H1 (cell line): ENCODE measurements around the gene RBL1. TPM values are rescaled to one million over a fixed set of nuclear protein-coding genes. Genes with fewer than 3 reads are reported as not detected.

ENCODE experiments used
- CTCF ChIA-PET: fragments of 300-600 bp; sonication (Branson Sonifier 250); formaldehyde crosslinking; loops from one replicate; lab custom pipeline; 2021; ENCODE audit not compliant: partially characterized antibody; lab: Charles Lee
- POLR2A ChIA-PET: fragments of 300-600 bp; sonication (Branson Sonifier 250); formaldehyde crosslinking; loops from one replicate; lab custom pipeline; 2021; ENCODE audit warnings: inconsistent platforms; ENCODE audit not compliant: partially characterized antibody; lab: Charles Lee
- DNase-seq, 2 experiments: peaks; one replicate each; pipeline versions ENCODE4 v3.0.0 to v3.0.0-alpha.2; 2010 to 2022; ENCODE audit warnings: low spot score in 2 of 2, low read depth in 1 of 2, mixed read lengths in 1 of 2
- FAIRE-seq: peaks from 2 replicates; lab custom pipeline; 2011; peaks lifted over from hg19 to GRCh38; lab: Jason Lieb, UNC
- H2AFZ ChIP-seq: 2 replicates; pipeline ENCODE4 v1.8.1; 2012; ENCODE audit warnings: low read length, inconsistent platforms
- H2AK5ac ChIP-seq: 2 replicates; pipeline ENCODE4 v1.6.1; 2013; ENCODE audit warnings: low read depth, low read length
- H2BK120ac ChIP-seq: replicated peaks from 2 replicates; pipeline ENCODE3; 2013; ENCODE audit warnings: low read depth, low read length, inconsistent platforms
- H2BK12ac ChIP-seq: 2 replicates; pipeline ENCODE4 v1.6.1; 2013; ENCODE audit warnings: low read depth, low read length
- H2BK15ac ChIP-seq: 2 replicates; pipeline ENCODE4 v1.6.1; 2013; ENCODE audit warnings: low read length
- H2BK20ac ChIP-seq: 2 replicates; pipeline ENCODE4 v1.6.1; 2013; ENCODE audit warnings: low read length
- H2BK5ac ChIP-seq: 2 replicates; pipeline ENCODE4 v1.6.1; 2013; ENCODE audit warnings: low read depth, low read length
- H3K14ac ChIP-seq: 2 replicates; pipeline ENCODE4 v1.6.1; 2013; ENCODE audit warnings: inconsistent platforms; ENCODE audit not compliant: insufficient read length
- H3K18ac ChIP-seq: 2 replicates; pipeline ENCODE4 v1.6.1; 2013; ENCODE audit warnings: low read length; ENCODE audit errors: extremely low read depth
- H3K23ac ChIP-seq: 2 replicates; pipeline ENCODE4 v1.6.1; 2013; ENCODE audit warnings: inconsistent platforms; ENCODE audit not compliant: insufficient read length
- H3K23me2 ChIP-seq: 2 replicates; pipeline ENCODE4 v1.6.1; 2013; ENCODE audit warnings: low read depth, low read length
- H3K27ac ChIP-seq: 2 replicates; pipeline ENCODE4 v1.6.1; 2011; ENCODE audit warnings: low read depth, low read length, inconsistent platforms
- H3K27me3 ChIP-seq, 4 experiments: replicated peaks in 1 of 4; 1 replicate in 1 of 4; 2 replicates in 3 of 4; pipeline versions ENCODE4 v1.6.1 to v1.8.1; 2011 to 2013; ENCODE audit warnings: low read length in 3 of 4, mild to moderate bottlenecking in 3 of 4, inconsistent platforms in 2 of 4, mixed read lengths in 2 of 4, moderate library complexity in 1 of 4; ENCODE audit not compliant: control insufficient read depth in 3 of 4, insufficient read depth in 3 of 4; ENCODE audit errors: extremely low read depth in 1 of 4
- H3K36me3 ChIP-seq, 4 experiments: 2 replicates each; pipeline versions ENCODE4 v1.6.1 to v1.8.1; 2011 to 2013; ENCODE audit warnings: mild to moderate bottlenecking in 4 of 4, low read length in 3 of 4, moderate library complexity in 2 of 4, control low read depth in 1 of 4, inconsistent platforms in 1 of 4; ENCODE audit not compliant: insufficient read depth in 4 of 4, control insufficient read depth in 2 of 4
- H3K4ac ChIP-seq: replicated peaks from 2 replicates; pipeline ENCODE3; 2013; ENCODE audit warnings: low read length, low read depth, mixed read lengths, inconsistent platforms; ENCODE audit not compliant: insufficient read length
- H3K4me1 ChIP-seq, 4 experiments: replicated peaks in 1 of 4; 1 replicate in 1 of 4; 2 replicates in 3 of 4; pipeline versions ENCODE4 v1.6.1 to v1.8.1; 2011 to 2013; ENCODE audit warnings: low read length in 3 of 4, inconsistent platforms in 2 of 4, mixed read lengths in 1 of 4; ENCODE audit not compliant: insufficient read depth in 4 of 4, control insufficient read depth in 3 of 4
- H3K4me2 ChIP-seq, 2 experiments: 2 replicates each; pipeline versions ENCODE4 v1.6.1 to v1.8.1; 2011 to 2013; ENCODE audit warnings: low read depth in 2 of 2, low read length in 2 of 2, control low read depth in 1 of 2, inconsistent platforms in 1 of 2, mild to moderate bottlenecking in 1 of 2; ENCODE audit not compliant: insufficient read depth in 1 of 2
- H3K4me3 ChIP-seq, 4 experiments: fragments of 200-600, 300-600 bp in 1 of 4; sonication (generic), shearing (Covaris generic), sonication (Bioruptor Twin) in 1 of 4; 2 replicates each; pipeline versions ENCODE4 v1.5.1 to v1.8.1; 2011 to 2016; ENCODE audit warnings: low read length in 4 of 4, low read depth in 3 of 4, control low read depth in 2 of 4, inconsistent platforms in 2 of 4, mild to moderate bottlenecking in 2 of 4, mixed read lengths in 1 of 4, moderate library complexity in 1 of 4; ENCODE audit not compliant: insufficient read depth in 2 of 4; ENCODE audit errors: extremely low read depth in 1 of 4
- H3K56ac ChIP-seq: replicated peaks from 2 replicates; pipeline ENCODE3; 2013; ENCODE audit warnings: low read depth, mild to moderate bottlenecking, mixed read lengths, low read length, inconsistent platforms; ENCODE audit not compliant: insufficient read length
- H3K79me1 ChIP-seq: 2 replicates; pipeline ENCODE4 v1.6.1; 2013; ENCODE audit warnings: low read depth, low read length, control low read depth
- H3K79me2 ChIP-seq, 2 experiments: 2 replicates each; pipeline versions ENCODE4 v1.6.1 to v1.8.1; 2012 to 2013; ENCODE audit warnings: low read length in 2 of 2, mild to moderate bottlenecking in 2 of 2, inconsistent platforms in 1 of 2; ENCODE audit not compliant: insufficient read depth in 2 of 2, control insufficient read depth in 1 of 2
- H3K9ac ChIP-seq, 4 experiments: replicated peaks in 1 of 4; 1 replicate in 1 of 4; 2 replicates in 3 of 4; pipeline versions ENCODE4 v1.6.1 to v1.8.1; 2011 to 2013; ENCODE audit warnings: low read depth in 3 of 4, low read length in 3 of 4, control low read depth in 2 of 4, mild to moderate bottlenecking in 2 of 4, moderate library complexity in 2 of 4, inconsistent platforms in 1 of 4; ENCODE audit errors: extremely low read depth in 1 of 4
- H3K9me3 ChIP-seq, 2 experiments: 2 replicates each; pipeline versions ENCODE4 v1.6.1 to v1.8.1; 2012 to 2013; ENCODE audit warnings: mild to moderate bottlenecking in 2 of 2, moderate library complexity in 2 of 2, control low read depth in 1 of 2, inconsistent platforms in 1 of 2, low read depth in 1 of 2, low read length in 1 of 2, mixed read lengths in 1 of 2; ENCODE audit not compliant: insufficient read depth in 2 of 2
- H4K20me1 ChIP-seq, 2 experiments: replicated peaks in 1 of 2; 2 replicates each; pipeline versions ENCODE3 to v1.8.1; 2011 to 2013; ENCODE audit warnings: inconsistent platforms in 2 of 2, low read length in 2 of 2, mild to moderate bottlenecking in 1 of 2; ENCODE audit not compliant: insufficient read depth in 2 of 2, control insufficient read depth in 1 of 2
- H4K5ac ChIP-seq: 2 replicates; pipeline ENCODE4 v1.6.1; 2013; ENCODE audit warnings: low read length, low read depth, mixed read lengths, inconsistent platforms; ENCODE audit not compliant: insufficient read length
- H4K8ac ChIP-seq: 2 replicates; pipeline ENCODE4 v1.8.0; 2013; ENCODE audit warnings: mild to moderate bottlenecking, moderate library complexity, low read length, inconsistent platforms; ENCODE audit not compliant: insufficient read depth; ENCODE audit errors: extremely low read depth
- H4K91ac ChIP-seq: replicated peaks from 2 replicates; pipeline ENCODE3; 2013; ENCODE audit warnings: low read length, mixed read lengths, inconsistent platforms; ENCODE audit not compliant: insufficient read length
- ATF2 ChIP-seq: IDR thresholded peaks from 2 replicates; pipeline ENCODE4 v1.6.1; 2012; ENCODE audit warnings: low read length, inconsistent platforms
- CBX5 ChIP-seq: fragments of 300-800, 300-1000 bp; sonication (generic); IDR thresholded peaks from 2 replicates; pipeline ENCODE4 v1.7.1; 2016; ENCODE audit warnings: antibody characterized with exemption, low read length, low read depth
- CEBPB ChIP-seq: IDR thresholded peaks from 2 replicates; pipeline ENCODE4 v1.6.1; 2012; ENCODE audit warnings: low read depth, low read length
- E2F6 ChIP-seq: IDR thresholded peaks from 2 replicates; pipeline ENCODE4 v1.6.1; 2012; ENCODE audit warnings: inconsistent platforms
- EP300 ChIP-seq, 2 experiments: IDR thresholded peaks; 1 replicate in 1 of 2; 2 replicates in 1 of 2; pipeline ENCODE4 v1.6.1; 2011 to 2012; ENCODE audit warnings: low read depth in 2 of 2, low read length in 2 of 2, mild to moderate bottlenecking in 2 of 2, borderline replicate concordance in 1 of 2, inconsistent platforms in 1 of 2, moderate library complexity in 1 of 2
- KDM1A ChIP-seq: fragments of 200-600, 300-600 bp; sonication (generic); IDR thresholded peaks from 2 replicates; pipeline ENCODE4 v1.7.1; 2016; ENCODE audit warnings: mild to moderate bottlenecking, low read length, borderline replicate concordance
- MAFK ChIP-seq: IDR thresholded peaks from 2 replicates; pipeline ENCODE4 v1.6.1; 2012; ENCODE audit warnings: low read depth, mild to moderate bottlenecking, improper control_type of control experiment, low read length
- RBBP5 ChIP-seq: IDR thresholded peaks from 2 replicates; pipeline ENCODE4 v1.7.1; 2012; ENCODE audit warnings: low read depth, mild to moderate bottlenecking, inconsistent platforms, low read length, moderate library complexity, borderline replicate concordance
- SP1 ChIP-seq: IDR thresholded peaks from 2 replicates; pipeline ENCODE4 v1.6.1; 2011; ENCODE audit warnings: low read depth, low read length
- SP4 ChIP-seq: IDR thresholded peaks from 2 replicates; pipeline ENCODE4 v1.6.1; 2012; ENCODE audit warnings: low read length, inconsistent platforms
- YY1 ChIP-seq: IDR thresholded peaks from 2 replicates; pipeline ENCODE4 v1.6.1; 2011; ENCODE audit warnings: low read depth, mild to moderate bottlenecking, low read length
- ZNF274 ChIP-seq: IDR thresholded peaks from 2 replicates; pipeline ENCODE4 v1.7.0; 2012; ENCODE audit warnings: low read length, borderline replicate concordance; ENCODE audit errors: extremely low read depth
- WGBS, 2 experiments: shearing (Covaris generic) in 1 of 2; methylation state at CpG; one replicate each; pipeline versions ENCODE4 v1.1.6 to v1.1.7; 2013 to 2015; ENCODE audit warnings: low lambda C conversion rate in 2 of 2, mixed read lengths in 2 of 2, inconsistent platforms in 1 of 2, low coverage in 1 of 2, missing lambda C conversion rate in 1 of 2; ENCODE audit not compliant: insufficient replicate concordance in 2 of 2, insufficient coverage in 1 of 2, insufficient read length in 1 of 2; ENCODE audit errors: extremely low coverage in 1 of 2, missing lambda C conversion rate in 1 of 2; 5-methylcytosine and 5-hydroxymethylcytosine counted together
- polyA plus RNA-seq, 7 experiments: library from polyadenylated mRNA; depleted of rRNA in 3 of 7; stranded (reverse) in 5 of 7; unstranded in 2 of 7; fragments of >200 nt in 5 of 7; fragments of 200-250 nt in 2 of 7; gene quantifications; 1 replicate in 5 of 7; 2 replicates in 1 of 7; 4 replicates in 1 of 7; pipeline versions ENCODE4 v1.2.1 to v1.2.3, GENCODE V29; 2011 to 2013; ENCODE audit warnings: missing spikeins in 2 of 7, mixed read lengths in 2 of 7
- total RNA-seq: library from RNA; stranded (reverse); fragmentation: NEBNext Ultra II Directional; extraction: Animal tissue kit (Norgen Biotek cat#: 25700); gene quantifications from 2 replicates; pipeline ENCODE4 v1.2.1, GENCODE V29; 2021

Gene RBL1
- total and polyA plus RNA-seq, 2 of the 8 experiments (the other 6 are each of a cell fraction or from before 2014, with no cell fraction given): 3.2 to 12.3 TPM

- no peak overlapping the region for H2BK15ac ChIP-seq
- no peaks in the 10 kb centered on the region for H3K36me3 ChIP-seq
- no peak overlapping the region for H3K56ac ChIP-seq
- no peak overlapping the region for H2BK5ac ChIP-seq
- no peak overlapping the region for H2AFZ ChIP-seq
- no peak overlapping the region for H4K5ac ChIP-seq
- no peak overlapping the region for H2BK20ac ChIP-seq
- H3K4me1 ChIP-seq: no peaks in the 10 kb centered on the region
- H3K27ac ChIP-seq: no peak overlapping the region
- no peaks in the 10 kb centered on the region for H3K23me2 ChIP-seq
- H3K79me1 ChIP-seq: no peaks in the 10 kb centered on the region
- ChIA-PET CTCF (interaction anchor here (0.6 to 1.3 kb wide), 2 partner anchors 23 to 83 kb away, joined by 3 read pairs; no protein-coding TSS in a partner anchor), POLR2A (interaction anchor here (0.6 to 2.1 kb wide), 2 partner anchors 13 to 15 kb away, joined by 3 to 9 read pairs; partner anchors contain the start of gene RBL1)
- 92% methylated on average over 4 of the region's 4 CpGs; no CpG with 5 or more reads in 1 of the 2 experiments for WGBS, 2 experiments
- no peaks in the 10 kb centered on the region for H3K79me2 ChIP-seq
- H3K4me2 ChIP-seq: no peak overlapping the region
- no peak overlapping the region for H4K8ac ChIP-seq
- no peak overlapping the region for H3K9ac ChIP-seq
- no peak overlapping the region for H4K91ac ChIP-seq
- no peak overlapping the region for H2BK120ac ChIP-seq
- no peaks in the 10 kb centered on the region for H4K20me1 ChIP-seq
- no peaks in the 10 kb centered on the region for H3K27me3 ChIP-seq
- H2AK5ac ChIP-seq: no peak overlapping the region
- no peak overlapping the region for H3K23ac ChIP-seq
- no peak overlapping the region for H3K18ac ChIP-seq
- no peak for DNase-seq
- H3K9me3 ChIP-seq: no peaks in the 10 kb centered on the region
- no peak overlapping the region for H3K14ac ChIP-seq
- H3K4me3 ChIP-seq: no peak overlapping the region
- H2BK12ac ChIP-seq: no peak overlapping the region
- H3K4ac ChIP-seq: no peak overlapping the region
- no peak for FAIRE-seq
- TF ChIP-seq SP1 (no peak), ZNF274 (no peak), EP300 (IDR thresholded peaks at IDR 0.05; ENCODE audit: borderline replicate concordance in 1 of 2, low read depth in 2 of 2, low read length in 2 of 2) (no peak), E2F6 (no peak), RBBP5 (no peak), YY1 (no peak), ATF2 (no peak), MAFK (no peak), SP4 (no peak), CBX5 (no peak), KDM1A (no peak), CEBPB (no peak)
Measured at GRCh38 chr20:37108676-37109075, 12.9 kb upstream of the RBL1 start.
